ENCODE data around the gene AKR7A2.

AKR7A2 gene

GRCh38 chr1:19337289-19337688 is 25.3 kb upstream of the AKR7A2 start:
- ChIA-PET CTCF (interaction anchor here (1.3 to 2.1 kb wide), 3 partner anchors 11 to 316 kb away, joined by 4 to 8 read pairs (median 6); no protein-coding TSS in a partner anchor), POLR2A (no interaction called here)

GRCh38 chr1:19336543-19336942 is 24.6 kb upstream of the AKR7A2 start:
- H3K4me3 ChIP-seq (ENCODE audit: low read depth, low read length) = no peak overlapping the region
- CTCF ChIA-PET = interaction anchor here (1.8 kb wide), 1 partner anchor 314 kb away, joined by 8 read pairs; no protein-coding TSS in a partner anchor
- POLR2A ChIA-PET = interaction anchor here (0.7 kb wide), 1 partner anchor 24 kb away, joined by 3 read pairs; the partner anchor contains the start of gene SLC66A1
- no peak for DNase-seq (ENCODE audit: low read depth, low spot score)
- TF ChIP-seq CTCF (IDR thresholded peaks at IDR 0.05; ENCODE audit: insufficient read depth, low read length, missing control alignments) = no peak

More at GRCh38 chr1:19337289-19337688, 25.3 kb upstream of the AKR7A2 start:
- no peak for TF ChIP-seq CTCF (IDR thresholded peaks at IDR 0.05; ENCODE audit: insufficient read depth, low read length, missing control alignments)
- DNase-seq (ENCODE audit: low read depth, low spot score) = no peak
- H3K4me3 ChIP-seq (ENCODE audit: low read depth, low read length) = no peak overlapping the region

GRCh38 chr1:19333587-19334354 is 21.8 kb upstream of the AKR7A2 start:
- POLR2A ChIA-PET = no interaction called here
- TF ChIP-seq CTCF (IDR thresholded peaks at IDR 0.05; ENCODE audit: insufficient read depth, low read length, missing control alignments) = no peak
- CTCF ChIA-PET = interaction anchor here (1.1 to 5.2 kb wide), 4 partner anchors 9 to 327 kb away, joined by 4 to 37 read pairs (median 6); no protein-coding TSS in a partner anchor
- no peak overlapping the region for H3K4me3 ChIP-seq (ENCODE audit: low read depth, low read length)
- DNase-seq (ENCODE audit: low read depth, low spot score) = no peak

- TF ChIP-seq CTCF (IDR thresholded peaks at IDR 0.05; ENCODE audit: insufficient read depth, low read length, missing control alignments) = no peak
- ChIA-PET CTCF (interaction anchor here (1.1 to 5.2 kb wide), 3 partner anchors 10 to 328 kb away, joined by 5 to 37 read pairs (median 6); no protein-coding TSS in a partner anchor), POLR2A (interaction anchor here (1.5 kb wide), 1 partner anchor 18 kb away, joined by 3 read pairs; no protein-coding TSS in a partner anchor)
- H3K4me3 ChIP-seq (ENCODE audit: low read depth, low read length) = no peak overlapping the region
- no peak for DNase-seq (ENCODE audit: low read depth, low spot score)
These were observed 20.9 kb upstream of the AKR7A2 start for GRCh38 chr1:19332832-19333231.

- H3K4me3 ChIP-seq (ENCODE audit: low read depth, low read length) = no peak overlapping the region
- DNase-seq (ENCODE audit: low read depth, low spot score) = no peak
- ChIA-PET CTCF (interaction anchor here (1.1 to 5.2 kb wide), 4 partner anchors 8 to 322 kb away, joined by 3 to 37 read pairs (median 4); no protein-coding TSS in a partner anchor), POLR2A (no interaction called here)
- no peak for TF ChIP-seq CTCF (IDR thresholded peaks at IDR 0.05; ENCODE audit: insufficient read depth, low read length, missing control alignments)
These were observed 19.4 kb upstream of the AKR7A2 start for GRCh38 chr1:19331262-19331878.
